Tibial nerve (tissue), 4 donors: ENCODE results near the gene TES. TPM values are rescaled to one million over a fixed set of nuclear protein-coding genes. Genes with fewer than 3 reads are reported as not detected.

ENCODE experiments used
- DNase-seq, 2 donors: peaks; one replicate each; pipeline ENCODE4 v3.0.0-alpha.2; 2019; ENCODE audit warnings: low spot score in 2 of 2
- H3K27ac ChIP-seq, 4 donors: fragments of 200-600 bp; sonication (generic) in 3 of 4; one replicate each; pipeline ENCODE4 v1.5.1; 2017 to 2019; ENCODE audit warnings: mild to moderate bottlenecking in 1 of 4
- H3K27me3 ChIP-seq, 2 donors: fragments of 200-600 bp; sonication (generic) in 1 of 2; one replicate each; pipeline versions ENCODE4 v1.5.1 to v1.6.0; 2017 to 2019
- H3K36me3 ChIP-seq, 3 donors: fragments of 200-600 bp; sonication (generic); one replicate each; pipeline ENCODE4 v1.5.1; 2018 to 2019
- H3K4me1 ChIP-seq, 4 donors: fragments of 200-600 bp; sonication (generic) in 3 of 4; one replicate each; pipeline ENCODE4 v1.5.1; 2017 to 2019
- H3K4me3 ChIP-seq, 4 donors: fragments of 200-600 bp; sonication (generic) in 3 of 4; one replicate each; pipeline ENCODE4 v1.5.1; 2017 to 2019; ENCODE audit warnings: mild to moderate bottlenecking in 1 of 4, moderate library complexity in 1 of 4
- H3K9me3 ChIP-seq, 4 donors: fragments of 200-600 bp; sonication (generic) in 3 of 4; one replicate each; pipeline ENCODE4 v1.5.1; 2017 to 2019
- CTCF ChIP-seq, 5 experiments: fragments of 200-600 bp in 3 of 5; fragments of 450-650 bp in 2 of 5; sonication (generic) in 3 of 5; IDR thresholded peaks; one replicate each; pipeline ENCODE4 v1.5.1; 2016 to 2019; ENCODE audit warnings: antibody characterized with exemption in 5 of 5, mild to moderate bottlenecking in 3 of 5, moderate library complexity in 2 of 5
- EP300 ChIP-seq, 2 donors: sonication (generic); formaldehyde crosslinking; IDR thresholded peaks; one replicate each; pipeline ENCODE4 v1.6.1; 2017; ENCODE audit warnings: antibody characterized with exemption in 2 of 2, mild to moderate bottlenecking in 1 of 2
- POLR2A ChIP-seq, 2 donors: fragments of 450-650 bp; IDR thresholded peaks; one replicate each; pipeline ENCODE4 v1.6.1; 2017; ENCODE audit warnings: antibody characterized with exemption in 2 of 2, mild to moderate bottlenecking in 2 of 2, moderate library complexity in 2 of 2
- WGBS, 2 donors: methylation state at CpG; one replicate each; pipeline ENCODE4 v1.1.5; 2018; 5-methylcytosine and 5-hydroxymethylcytosine counted together
- total RNA-seq, 4 donors: library from RNA; depleted of rRNA; stranded (reverse); fragments of >200 nt; gene quantifications; one replicate each; pipeline ENCODE4 v1.1.0, GENCODE V29; 2016

Gene TES
- total RNA-seq, 4 donors from 2014 or later, result 18.6 to 28.3 (median 24.2) TPM

- H3K9me3 ChIP-seq, result no peaks in the 10 kb centered on the region
- DNase-seq, result no peak
- no peaks in the 10 kb centered on the region for H3K36me3 ChIP-seq
- H3K4me1 ChIP-seq, result peaks cover 0 to 57% (median 22%) of the 10 kb centered on the region in 4 donors
- no peak overlapping the region for H3K4me3 ChIP-seq
- H3K27ac ChIP-seq, result peak overlapping the region in 2 of 4 donors; percentile 70 to 81
- TF ChIP-seq CTCF (IDR thresholded peaks at IDR 0.05) (no peak), POLR2A (IDR thresholded peaks at IDR 0.05) (no peak), EP300 (IDR thresholded peaks at IDR 0.05) (no peak)
- 97 to 98% methylated on average over 2 of the region's 2 CpGs for WGBS, 2 donors
- H3K27me3 ChIP-seq, result no peaks in the 10 kb centered on the region
Measured at GRCh38 chr7:116231543-116231942, 21.2 kb downstream of the TES start.

GRCh38 chr7:116231949-116232348 is 21.6 kb downstream of the TES start:
- Histone ChIP-seq H3K36me3 (no peaks in the 10 kb centered on the region), H3K9me3 (no peaks in the 10 kb centered on the region), H3K27me3 (no peaks in the 10 kb centered on the region), H3K4me1 (peaks cover 0 to 57% (median 22%) of the 10 kb centered on the region in 4 donors), H3K4me3 (no peak overlapping the region), H3K27ac (peak overlapping the region in 2 of 4 donors; percentile 70 to 81)
- TF ChIP-seq CTCF (IDR thresholded peaks at IDR 0.05), result no peak
- peak in 1 of 2 donors; percentile 9 for TF ChIP-seq EP300 (IDR thresholded peaks at IDR 0.05)
- whole genome bisulfite sequencing, 2 donors, result 19 to 33% methylated on average over 1 of the region's 1 CpG
- no peak for DNase-seq

- H3K4me3 ChIP-seq, result no peak overlapping the region
- H3K36me3 ChIP-seq, result no peaks in the 10 kb centered on the region
- TF ChIP-seq CTCF (IDR thresholded peaks at IDR 0.05), result no peak
- no peak for TF ChIP-seq POLR2A (IDR thresholded peaks at IDR 0.05)
- no peak for TF ChIP-seq EP300 (IDR thresholded peaks at IDR 0.05)
- no peaks in the 10 kb centered on the region for H3K27me3 ChIP-seq
- DNase-seq, result no peak
- H3K27ac ChIP-seq, result peak overlapping the region in 2 of 4 donors; percentile 4 to 81
- H3K4me1 ChIP-seq, result peaks cover 0 to 55% (median 22%) of the 10 kb centered on the region in 4 donors
- no peaks in the 10 kb centered on the region for H3K9me3 ChIP-seq
Measured at GRCh38 chr7:116232350-116232749, 22.0 kb downstream of the TES start.

- Histone ChIP-seq H3K4me1 (peaks cover 0 to 49% (median 22%) of the 10 kb centered on the region in 4 donors), H3K27me3 (no peaks in the 10 kb centered on the region), H3K27ac (peak overlapping the region in 2 of 4 donors; percentile 4 to 20), H3K36me3 (no peaks in the 10 kb centered on the region), H3K9me3 (no peaks in the 10 kb centered on the region), H3K4me3 (no peak overlapping the region)
- 82 to 91% methylated on average over 1 of the region's 1 CpG for WGBS, 2 donors
- no peak for DNase-seq
- TF ChIP-seq CTCF (IDR thresholded peaks at IDR 0.05), result no peak
- no peak for TF ChIP-seq POLR2A (IDR thresholded peaks at IDR 0.05)
- no peak for TF ChIP-seq EP300 (IDR thresholded peaks at IDR 0.05)
Measured at GRCh38 chr7:116232920-116233319, 22.6 kb downstream of the TES start.

GRCh38 chr7:116234517-116235200 is 24.3 kb downstream of the TES start:
- no peak overlapping the region for H3K4me3 ChIP-seq
- 93% methylated on average over 9 of the region's 9 CpGs for WGBS, 2 donors
- no peak overlapping the region for H3K27ac ChIP-seq

More at GRCh38 chr7:116234517-116235200, 24.3 kb downstream of the TES start:
- no peaks in the 10 kb centered on the region for H3K9me3 ChIP-seq
- no peaks in the 10 kb centered on the region for H3K36me3 ChIP-seq
- no peaks in the 10 kb centered on the region for H3K27me3 ChIP-seq
- TF ChIP-seq EP300 (IDR thresholded peaks at IDR 0.05), result no peak
- no peak for TF ChIP-seq POLR2A (IDR thresholded peaks at IDR 0.05)
- TF ChIP-seq CTCF (IDR thresholded peaks at IDR 0.05), result no peak
- H3K4me1 ChIP-seq, result peaks cover 0 to 39% (median 22%) of the 10 kb centered on the region in 4 donors
- DNase-seq, result no peak
